Esophagus squamous epithelium (tissue), 5 donors: ENCODE data around the gene EPC1. TPM values are rescaled to one million over a fixed set of nuclear protein-coding genes. Genes with fewer than 3 reads are reported as not detected.
"Not testable (repeated sequence)": the region's sequence is repeated elsewhere in the genome, so short reads cannot be mapped to it uniquely, and the experiment has no call there.

ENCODE experiments used
- DNase-seq: peaks from one replicate; lab custom pipeline; 2025; lab: John Stamatoyannopoulos, UW
- H3K27ac ChIP-seq, 4 donors: fragments of 200-600 bp; sonication (generic); one replicate each; pipeline ENCODE4 v1.5.1; 2016 to 2019; ENCODE audit warnings: mild to moderate bottlenecking in 1 of 4
- H3K27me3 ChIP-seq, 4 donors: fragments of 200-600 bp; sonication (generic); 1 replicate in 3 of 4; 2 replicates in 1 of 4; pipeline versions ENCODE4 v1.5.1 to v1.6.0; 2017 to 2021; ENCODE audit warnings: antibody characterized with exemption in 1 of 4
- H3K36me3 ChIP-seq, 3 donors: fragments of 200-600 bp; sonication (generic); one replicate each; pipeline ENCODE4 v1.5.1; 2016 to 2019
- H3K4me1 ChIP-seq, 3 donors: fragments of 200-600 bp; sonication (generic); one replicate each; pipeline ENCODE4 v1.5.1; 2017 to 2019
- H3K4me3 ChIP-seq, 4 donors: fragments of 200-600 bp; sonication (generic); 1 replicate in 3 of 4; 2 replicates in 1 of 4; pipeline ENCODE4 v1.5.1; 2016 to 2019; ENCODE audit warnings: mild to moderate bottlenecking in 2 of 4, moderate library complexity in 1 of 4
- H3K9me3 ChIP-seq, 3 donors: fragments of 200-600 bp; sonication (generic); one replicate each; pipeline ENCODE4 v1.5.1; 2016 to 2019
- POLR2A ChIP-seq, 4 donors: fragments of 450-650 bp; IDR thresholded peaks; one replicate each; pipeline ENCODE4 v1.6.1; 2017; ENCODE audit warnings: antibody characterized with exemption in 4 of 4, mild to moderate bottlenecking in 4 of 4, moderate library complexity in 3 of 4
- WGBS, 2 donors: methylation state at CpG; one replicate each; pipeline ENCODE4 v1.1.5; 2018; 5-methylcytosine and 5-hydroxymethylcytosine counted together
- intact Hi-C: fragments of 100-400 bp; cut with DNase I; formaldehyde crosslinking; loops from one replicate; pipeline ENCODE4 v1.15.0; 2022
- total RNA-seq, 4 donors: library from RNA; depleted of rRNA; stranded (reverse); fragments of >200 nt; gene quantifications; one replicate each; pipeline ENCODE4 v1.1.0, GENCODE V29; 2016
- TF ChIP-seq, protein P1 (sequence below), 6 experiments: fragments of 450-650 bp in 4 of 6; fragments of 200-600 bp in 2 of 6; sonication (generic) in 2 of 6; IDR thresholded peaks; one replicate each; pipeline ENCODE4 v1.5.1; 2016 to 2019; ENCODE audit warnings: antibody characterized with exemption in 6 of 6, mild to moderate bottlenecking in 4 of 6, moderate library complexity in 4 of 6
- donor health status: DM: yes; HTN: yes; CAD: no.

EPC1 gene
- total RNA-seq, 4 donors from 2014 or later = 12.3 to 31.7 (median 21.7) TPM

GRCh38 chr10:32357056-32357735 is 10.2 kb upstream of the EPC1 start:
- 82 to 89% methylated on average over 8 of the region's 8 CpGs for WGBS, 2 donors
- no peak overlapping the region for H3K4me3 ChIP-seq
- intact Hi-C loops = no loop called here
- H3K27ac ChIP-seq = no peak overlapping the region
- no peaks in the 10 kb centered on the region for H3K27me3 ChIP-seq
- H3K36me3 ChIP-seq = no peaks in the 10 kb centered on the region
- no peak for DNase-seq
- H3K4me1 ChIP-seq = peaks cover 0 to 35% (median 0%) of the 10 kb centered on the region in 3 donors
- no peak for TF ChIP-seq POLR2A (IDR thresholded peaks at IDR 0.05)
- TF ChIP-seq, protein P1, sequence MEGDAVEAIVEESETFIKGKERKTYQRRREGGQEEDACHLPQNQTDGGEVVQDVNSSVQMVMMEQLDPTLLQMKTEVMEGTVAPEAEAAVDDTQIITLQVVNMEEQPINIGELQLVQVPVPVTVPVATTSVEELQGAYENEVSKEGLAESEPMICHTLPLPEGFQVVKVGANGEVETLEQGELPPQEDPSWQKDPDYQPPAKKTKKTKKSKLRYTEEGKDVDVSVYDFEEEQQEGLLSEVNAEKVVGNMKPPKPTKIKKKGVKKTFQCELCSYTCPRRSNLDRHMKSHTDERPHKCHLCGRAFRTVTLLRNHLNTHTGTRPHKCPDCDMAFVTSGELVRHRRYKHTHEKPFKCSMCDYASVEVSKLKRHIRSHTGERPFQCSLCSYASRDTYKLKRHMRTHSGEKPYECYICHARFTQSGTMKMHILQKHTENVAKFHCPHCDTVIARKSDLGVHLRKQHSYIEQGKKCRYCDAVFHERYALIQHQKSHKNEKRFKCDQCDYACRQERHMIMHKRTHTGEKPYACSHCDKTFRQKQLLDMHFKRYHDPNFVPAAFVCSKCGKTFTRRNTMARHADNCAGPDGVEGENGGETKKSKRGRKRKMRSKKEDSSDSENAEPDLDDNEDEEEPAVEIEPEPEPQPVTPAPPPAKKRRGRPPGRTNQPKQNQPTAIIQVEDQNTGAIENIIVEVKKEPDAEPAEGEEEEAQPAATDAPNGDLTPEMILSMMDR (IDR thresholded peaks at IDR 0.05) = no peak
- no peaks in the 10 kb centered on the region for H3K9me3 ChIP-seq

- 45% methylated on average over 1 of the region's 1 CpG; no CpG with 5 or more reads in 1 of the 2 donors for WGBS, 2 donors
- H3K4me1 ChIP-seq = peaks cover 0 to 38% (median 4%) of the 10 kb centered on the region in 3 donors
- H3K27ac ChIP-seq, DNase-seq, H3K4me3 ChIP-seq, intact Hi-C loops, H3K27me3 ChIP-seq, H3K9me3 ChIP-seq, H3K36me3 ChIP-seq: not testable (repeated sequence)
Measured at GRCh38 chr10:32354690-32355089, 7.7 kb upstream of the EPC1 start.

- no peak overlapping the region for H3K4me3 ChIP-seq
- no peaks in the 10 kb centered on the region for H3K9me3 ChIP-seq
- TF ChIP-seq, protein P1 (IDR thresholded peaks at IDR 0.05) = no peak
- TF ChIP-seq POLR2A (IDR thresholded peaks at IDR 0.05) = no peak
- 66 to 67% methylated on average over 3 of the region's 3 CpGs for WGBS, 2 donors
- DNase-seq = no peak
- H3K36me3 ChIP-seq = no peaks in the 10 kb centered on the region
- H3K27me3 ChIP-seq = no peaks in the 10 kb centered on the region
- intact Hi-C loops = no loop called here
- no peak overlapping the region for H3K27ac ChIP-seq
- peaks cover 0 to 51% (median 11%) of the 10 kb centered on the region in 3 donors for H3K4me1 ChIP-seq
Measured at GRCh38 chr10:32350811-32351350, 3.9 kb upstream of the EPC1 start.

DNA sequence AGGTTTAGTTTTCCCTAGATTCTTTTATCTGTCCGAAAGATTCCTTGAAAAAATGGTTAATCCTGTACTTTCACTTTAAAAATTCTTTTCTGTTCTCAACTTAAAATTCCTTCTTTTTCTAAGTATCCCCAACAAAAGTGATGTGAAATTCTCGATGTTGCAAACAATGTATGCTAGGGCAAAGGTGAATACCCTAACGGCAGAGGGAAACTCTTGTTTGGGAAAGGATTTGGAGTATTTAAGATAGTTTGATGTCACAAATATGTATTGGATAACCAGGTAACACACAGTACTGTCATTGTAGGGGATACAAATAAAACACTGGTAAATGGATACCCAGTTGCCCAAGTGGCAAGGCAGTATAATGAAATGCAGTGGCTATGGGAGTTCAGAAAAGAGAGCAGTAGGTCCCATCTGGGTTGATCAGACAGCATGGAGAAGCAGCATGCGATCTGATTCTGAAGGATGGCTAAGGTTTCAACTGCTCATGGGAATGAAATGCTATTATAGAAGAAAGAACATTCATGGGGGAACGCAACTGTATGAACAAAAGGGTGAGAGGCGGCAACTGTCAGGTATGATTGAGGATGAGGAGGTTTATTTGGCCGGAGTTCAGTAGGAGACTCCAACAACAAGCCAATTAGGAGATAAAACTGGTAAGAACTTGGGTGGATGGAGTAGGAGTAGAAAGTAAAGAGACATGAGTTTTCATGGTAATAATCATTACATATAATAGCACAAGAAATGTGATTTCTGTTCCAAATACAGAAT is 3.2 kb upstream of the EPC1 start:
- Histone ChIP-seq H3K27me3 (no peaks in the 10 kb centered on the region), H3K36me3 (no peaks in the 10 kb centered on the region), H3K27ac (no peak overlapping the region), H3K9me3 (no peaks in the 10 kb centered on the region), H3K4me1 (peaks cover 0 to 58% (median 15%) of the 10 kb centered on the region in 3 donors), H3K4me3 (no peak overlapping the region)
- 84 to 86% methylated on average over 7 of the region's 7 CpGs for WGBS, 2 donors
- intact Hi-C loops = loop anchor here (5.0 kb wide), 1 partner anchor 93 kb away; no protein-coding TSS in a partner anchor
- no peak for DNase-seq
- TF ChIP-seq, protein P1 (IDR thresholded peaks at IDR 0.05) = no peak
- no peak for TF ChIP-seq POLR2A (IDR thresholded peaks at IDR 0.05)

GRCh38 chr10:32349199-32349585 is 2.2 kb upstream of the EPC1 start:
- no peak for TF ChIP-seq POLR2A (IDR thresholded peaks at IDR 0.05)
- TF ChIP-seq, protein P1 (IDR thresholded peaks at IDR 0.05) = no peak
- intact Hi-C loops = loop anchor here (5.0 kb wide), 1 partner anchor 92 kb away; no protein-coding TSS in a partner anchor

More at GRCh38 chr10:32349199-32349585, 2.2 kb upstream of the EPC1 start:
- H3K4me3 ChIP-seq = no peak overlapping the region
- no peak overlapping the region for H3K27ac ChIP-seq
- H3K27me3 ChIP-seq = no peaks in the 10 kb centered on the region
- no peaks in the 10 kb centered on the region for H3K36me3 ChIP-seq
- H3K4me1 ChIP-seq = peaks cover 7 to 66% (median 22%) of the 10 kb centered on the region in 3 donors
- WGBS, 2 donors = 80 to 83% methylated on average over 2 of the region's 2 CpGs
- DNase-seq = no peak
- no peaks in the 10 kb centered on the region for H3K9me3 ChIP-seq
